ENCODE measurements around the gene NKAIN4. TPM values are rescaled to one million over a fixed set of nuclear protein-coding genes. Genes with fewer than 3 reads are reported as not detected.

Gene NKAIN4
- total RNA-seq, 1 donor from 2014 or later: 3.0 TPM

DNA sequence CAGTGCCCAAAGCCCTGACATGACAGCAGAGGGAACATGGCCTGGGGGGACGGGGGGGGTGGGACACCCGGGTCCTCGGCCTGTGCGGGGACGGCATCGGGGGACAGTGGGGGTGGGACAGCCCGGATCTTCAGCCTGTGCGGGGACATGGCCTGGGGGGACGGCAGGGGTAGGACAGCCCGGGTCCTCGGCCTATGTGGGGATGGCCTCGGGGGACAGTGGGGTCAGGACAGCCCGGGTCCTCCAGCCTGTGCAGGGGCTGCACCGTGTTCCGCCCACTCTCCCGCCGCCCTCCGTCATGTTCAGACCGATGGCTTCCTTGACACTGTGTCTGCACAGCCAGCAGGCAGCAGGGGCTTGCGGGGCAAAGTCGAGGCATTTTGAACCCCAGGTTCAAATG is 11.5 kb downstream of the NKAIN4 start:
- no peaks in the 10 kb centered on the region for H3K9me3 Mint-ChIP-seq (ENCODE audit: low read depth)
- no peak overlapping the region for H3K4me3 Mint-ChIP-seq (ENCODE audit: unreplicated experiment)
- DNase-seq (ENCODE audit: low spot score): no peak
- H3K27ac Mint-ChIP-seq (ENCODE audit: unreplicated experiment): no peak overlapping the region
- H3K36me3 Mint-ChIP-seq (ENCODE audit: low read depth): no peaks in the 10 kb centered on the region
- H3K4me1 Mint-ChIP-seq (ENCODE audit: low read depth): peaks cover 10% of the 10 kb centered on the region
- TF ChIP-seq, protein P1, sequence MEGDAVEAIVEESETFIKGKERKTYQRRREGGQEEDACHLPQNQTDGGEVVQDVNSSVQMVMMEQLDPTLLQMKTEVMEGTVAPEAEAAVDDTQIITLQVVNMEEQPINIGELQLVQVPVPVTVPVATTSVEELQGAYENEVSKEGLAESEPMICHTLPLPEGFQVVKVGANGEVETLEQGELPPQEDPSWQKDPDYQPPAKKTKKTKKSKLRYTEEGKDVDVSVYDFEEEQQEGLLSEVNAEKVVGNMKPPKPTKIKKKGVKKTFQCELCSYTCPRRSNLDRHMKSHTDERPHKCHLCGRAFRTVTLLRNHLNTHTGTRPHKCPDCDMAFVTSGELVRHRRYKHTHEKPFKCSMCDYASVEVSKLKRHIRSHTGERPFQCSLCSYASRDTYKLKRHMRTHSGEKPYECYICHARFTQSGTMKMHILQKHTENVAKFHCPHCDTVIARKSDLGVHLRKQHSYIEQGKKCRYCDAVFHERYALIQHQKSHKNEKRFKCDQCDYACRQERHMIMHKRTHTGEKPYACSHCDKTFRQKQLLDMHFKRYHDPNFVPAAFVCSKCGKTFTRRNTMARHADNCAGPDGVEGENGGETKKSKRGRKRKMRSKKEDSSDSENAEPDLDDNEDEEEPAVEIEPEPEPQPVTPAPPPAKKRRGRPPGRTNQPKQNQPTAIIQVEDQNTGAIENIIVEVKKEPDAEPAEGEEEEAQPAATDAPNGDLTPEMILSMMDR (IDR thresholded peaks at IDR 0.05): no peak
- no peaks in the 10 kb centered on the region for H3K27me3 Mint-ChIP-seq (ENCODE audit: low read depth)

DNA sequence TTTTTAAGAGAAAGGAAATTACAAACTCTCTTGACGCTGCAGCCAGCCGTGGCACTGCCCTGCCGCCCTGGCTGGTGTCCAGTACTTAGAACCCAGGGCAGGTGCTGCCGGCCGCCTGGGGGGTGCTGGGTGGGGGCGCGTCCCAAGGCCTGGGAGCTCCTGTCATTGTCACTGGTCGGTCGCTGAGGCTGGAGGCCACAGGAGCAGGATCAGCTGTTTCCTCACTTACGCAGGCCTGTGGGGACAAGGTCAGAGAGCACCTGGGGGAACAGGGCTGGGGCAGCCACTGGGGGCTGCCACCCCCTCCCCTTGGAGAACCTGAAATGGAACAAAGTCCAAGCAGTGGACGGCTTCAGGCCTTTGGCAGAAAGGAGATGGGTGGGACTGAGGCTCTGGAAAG is 13.0 kb downstream of the NKAIN4 start:
- Mint-ChIP-seq H3K27ac (ENCODE audit: unreplicated experiment) (no peak overlapping the region), H3K4me3 (ENCODE audit: unreplicated experiment) (no peak overlapping the region), H3K36me3 (ENCODE audit: low read depth) (no peaks in the 10 kb centered on the region), H3K9me3 (ENCODE audit: low read depth) (no peaks in the 10 kb centered on the region), H3K4me1 (ENCODE audit: low read depth) (peaks cover 10% of the 10 kb centered on the region), H3K27me3 (ENCODE audit: low read depth) (no peaks in the 10 kb centered on the region)
- no peak for DNase-seq (ENCODE audit: low spot score)
- TF ChIP-seq, protein P1 (IDR thresholded peaks at IDR 0.05): no peak

DNA sequence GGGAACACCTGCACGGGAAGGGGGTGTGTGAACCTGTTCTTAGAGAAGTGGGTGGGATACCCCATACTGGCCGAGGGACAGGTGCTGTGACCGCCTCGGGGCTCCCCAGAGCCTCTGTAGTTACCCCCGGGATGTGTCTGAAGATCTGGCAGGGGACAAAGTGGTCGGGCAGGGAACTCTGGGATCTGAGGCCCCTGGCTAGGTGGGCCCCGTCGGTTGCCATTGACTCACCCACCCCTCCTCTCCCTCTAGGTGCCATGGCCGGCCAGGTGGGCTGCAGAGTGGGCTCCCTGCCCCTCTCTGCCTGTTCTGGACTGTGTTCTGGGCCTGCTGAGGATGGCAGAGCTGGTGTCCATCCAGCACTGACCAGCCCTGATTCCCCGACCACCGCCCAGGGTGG is 14.3 kb downstream of the NKAIN4 start:
- H3K36me3 Mint-ChIP-seq (ENCODE audit: low read depth): no peaks in the 10 kb centered on the region
- no peak overlapping the region for H3K27ac Mint-ChIP-seq (ENCODE audit: unreplicated experiment)

DNA sequence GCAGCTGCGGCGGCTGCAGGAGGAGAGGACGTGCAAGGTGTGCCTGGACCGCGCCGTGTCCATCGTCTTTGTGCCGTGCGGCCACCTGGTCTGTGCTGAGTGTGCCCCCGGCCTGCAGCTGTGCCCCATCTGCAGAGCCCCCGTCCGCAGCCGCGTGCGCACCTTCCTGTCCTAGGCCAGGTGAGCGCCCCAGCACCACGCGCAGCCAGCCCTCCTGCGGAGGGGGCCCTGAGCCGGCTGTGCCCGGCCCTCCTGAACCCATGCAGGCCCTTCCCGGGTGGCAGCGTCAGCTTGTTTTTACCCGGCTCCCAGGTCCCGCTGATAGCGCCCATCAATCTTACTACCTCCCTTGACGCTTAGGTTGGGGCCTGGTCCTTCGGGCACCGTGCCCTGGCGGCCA is 14.8 kb downstream of the NKAIN4 start:
- H3K27ac Mint-ChIP-seq (ENCODE audit: unreplicated experiment): no peak overlapping the region
- no peak overlapping the region for H3K4me3 Mint-ChIP-seq (ENCODE audit: unreplicated experiment)
- H3K4me1 Mint-ChIP-seq (ENCODE audit: low read depth): peaks cover 13% of the 10 kb centered on the region
- TF ChIP-seq, protein P1 (IDR thresholded peaks at IDR 0.05): no peak
- H3K27me3 Mint-ChIP-seq (ENCODE audit: low read depth): no peaks in the 10 kb centered on the region
- no peak for DNase-seq (ENCODE audit: low spot score)
- H3K36me3 Mint-ChIP-seq (ENCODE audit: low read depth): no peaks in the 10 kb centered on the region
- H3K9me3 Mint-ChIP-seq (ENCODE audit: low read depth): no peaks in the 10 kb centered on the region

More for the DNA sequence above, 14.3 kb downstream of the NKAIN4 start:
- Mint-ChIP-seq H3K4me1 (ENCODE audit: low read depth) (peaks cover 9% of the 10 kb centered on the region), H3K9me3 (ENCODE audit: low read depth) (no peaks in the 10 kb centered on the region), H3K27me3 (ENCODE audit: low read depth) (no peaks in the 10 kb centered on the region), H3K4me3 (ENCODE audit: unreplicated experiment) (no peak overlapping the region)
- no peak for DNase-seq (ENCODE audit: low spot score)
- TF ChIP-seq, protein P1 (IDR thresholded peaks at IDR 0.05): no peak

DNA sequence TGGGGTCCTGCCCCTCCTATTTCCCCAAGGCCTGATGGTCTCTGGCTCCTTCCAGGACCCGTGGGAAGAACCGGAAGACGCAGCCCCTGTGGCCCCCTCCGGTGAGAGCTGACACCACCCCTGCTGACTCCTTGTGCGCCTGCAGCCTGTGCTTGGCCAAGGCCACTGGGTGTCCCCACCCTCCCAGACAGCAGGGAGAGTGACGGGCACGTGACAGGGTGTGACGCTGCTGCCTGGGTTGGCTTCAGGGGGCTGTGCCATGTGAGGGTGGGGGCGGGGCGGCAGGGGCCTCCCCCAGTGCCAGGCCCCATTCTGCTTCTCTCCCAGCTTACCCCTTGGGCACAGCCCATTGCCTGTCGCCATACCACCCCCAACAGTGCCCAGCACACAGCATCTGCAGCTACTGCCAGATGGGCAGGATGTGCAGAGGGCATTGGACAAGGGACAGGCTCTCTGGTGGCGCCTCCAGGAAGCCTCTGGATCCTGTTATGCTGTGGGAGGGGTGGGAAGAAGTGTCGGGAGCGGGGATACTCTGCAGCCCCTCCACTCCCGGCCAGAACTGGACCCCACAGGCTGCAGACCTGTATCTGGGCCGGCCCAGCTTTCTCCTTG is 15.6 kb downstream of the NKAIN4 start:
- H3K4me3 Mint-ChIP-seq (ENCODE audit: unreplicated experiment): no peak overlapping the region
- peaks cover 16% of the 10 kb centered on the region for H3K4me1 Mint-ChIP-seq (ENCODE audit: low read depth)
- TF ChIP-seq, protein P1 (IDR thresholded peaks at IDR 0.05): no peak
- no peak overlapping the region for H3K27ac Mint-ChIP-seq (ENCODE audit: unreplicated experiment)
- no peaks in the 10 kb centered on the region for H3K9me3 Mint-ChIP-seq (ENCODE audit: low read depth)
- H3K27me3 Mint-ChIP-seq (ENCODE audit: low read depth): no peaks in the 10 kb centered on the region
- H3K36me3 Mint-ChIP-seq (ENCODE audit: low read depth): no peaks in the 10 kb centered on the region
- DNase-seq (ENCODE audit: low spot score): no peak

All from chondrocyte (in vitro differentiated cells).